DND-41 (cell line): ENCODE data around the gene ARVCF.

ENCODE experiments used
- ATAC-seq: fragments of 200-7000 bp; cut with Tn5 transposase; 3 replicates; pipeline ENCODE4 v1.9.1; 2021; ENCODE audit warnings: low read depth; ENCODE audit not compliant: insufficient read depth
- DNase-seq: peaks from one replicate; pipeline ENCODE4 v3.0.0-alpha.2; 2020
- H2AFZ ChIP-seq: 2 replicates; pipeline ENCODE4 v1.6.0; 2012; ENCODE audit warnings: low read depth, low read length
- H3K27ac ChIP-seq: 2 replicates; pipeline ENCODE4 v1.5.1; 2012; ENCODE audit warnings: low read length, inconsistent platforms
- H3K27me3 ChIP-seq: fragments of 200-600 bp; sonication (generic); 2 replicates; pipeline ENCODE4 v1.6.0; 2012; ENCODE audit warnings: low read length, mild to moderate bottlenecking, inconsistent platforms; ENCODE audit not compliant: insufficient read depth, poor library complexity
- H3K36me3 ChIP-seq: 2 replicates; pipeline ENCODE4 v1.5.1; 2012; ENCODE audit warnings: low read length, inconsistent platforms; ENCODE audit not compliant: insufficient read depth
- H3K4me1 ChIP-seq: 2 replicates; pipeline ENCODE4 v1.5.1; 2012; ENCODE audit warnings: mild to moderate bottlenecking, low read length; ENCODE audit not compliant: insufficient read depth
- H3K4me2 ChIP-seq: 2 replicates; pipeline ENCODE4 v1.6.0; 2012; ENCODE audit warnings: mild to moderate bottlenecking, moderate library complexity, low read length, inconsistent platforms; ENCODE audit not compliant: insufficient read depth
- H3K4me3 ChIP-seq, 2 experiments: fragments of 200-600 bp in 1 of 2; shearing (Covaris generic) in 1 of 2; 2 replicates each; pipeline ENCODE4 v1.5.1; 2012 to 2016; ENCODE audit warnings: inconsistent platforms in 2 of 2, low read length in 2 of 2, mild to moderate bottlenecking in 2 of 2, low read depth in 1 of 2, moderate library complexity in 1 of 2
- H3K79me2 ChIP-seq: 2 replicates; pipeline ENCODE4 v1.6.0; 2012; ENCODE audit warnings: low read length, inconsistent platforms; ENCODE audit not compliant: insufficient read depth
- H3K9ac ChIP-seq: 2 replicates; pipeline ENCODE4 v1.6.0; 2012; ENCODE audit warnings: low read depth, mild to moderate bottlenecking, inconsistent platforms, low read length, moderate library complexity
- H3K9me3 ChIP-seq: 2 replicates; pipeline ENCODE4 v1.5.1; 2012; ENCODE audit warnings: low read length, moderate library complexity, mild to moderate bottlenecking, inconsistent platforms; ENCODE audit not compliant: insufficient read depth, severe bottlenecking
- H4K20me1 ChIP-seq: 2 replicates; pipeline ENCODE4 v1.6.0; 2012; ENCODE audit warnings: low read length; ENCODE audit not compliant: insufficient read depth
- CTCF ChIP-seq: IDR thresholded peaks from 2 replicates; pipeline ENCODE4 v1.5.1; 2012; ENCODE audit warnings: borderline replicate concordance, low read length, moderate library complexity, mild to moderate bottlenecking; ENCODE audit not compliant: poor library complexity, severe bottlenecking; ENCODE audit errors: extremely low read depth
- EZH2 ChIP-seq: IDR thresholded peaks from 3 replicates; pipeline ENCODE4 v1.6.1; 2012; ENCODE audit warnings: borderline replicate concordance, low read depth, mild to moderate bottlenecking, moderate library complexity, low read length, inconsistent platforms; ENCODE audit not compliant: severe bottlenecking

ARVCF gene

GRCh38 chr22:19971276-19972124, 45.1 kb downstream of the ARVCF start:
- H3K9me3 ChIP-seq: no peaks in the 10 kb centered on the region
- H3K4me1 ChIP-seq: peaks cover 10% of the 10 kb centered on the region
- H3K79me2 ChIP-seq: no peaks in the 10 kb centered on the region
- no peak overlapping the region for H3K4me2 ChIP-seq
- no peaks in the 10 kb centered on the region for H3K27me3 ChIP-seq
- no peak for ATAC-seq
- H3K36me3 ChIP-seq: peaks cover 42% of the 10 kb centered on the region
- H3K4me3 ChIP-seq: no peak overlapping the region
- no peak overlapping the region for H3K27ac ChIP-seq
- no peak for DNase-seq
- H3K9ac ChIP-seq: 0 out of 2 replicates have a peak overlapping the region, but pooled peaks have one; percentile 6
- H4K20me1 ChIP-seq: peaks cover 16% of the 10 kb centered on the region
- no peak for TF ChIP-seq EZH2
- no peak overlapping the region for H2AFZ ChIP-seq

- Histone ChIP-seq H3K4me3 (no peak overlapping the region), H3K9me3 (no peaks in the 10 kb centered on the region), H3K4me1 (peaks cover 10% of the 10 kb centered on the region), H3K9ac (0 out of 2 replicates have a peak overlapping the region, but pooled peaks have one; percentile 6), H4K20me1 (peaks cover 16% of the 10 kb centered on the region), H3K79me2 (no peaks in the 10 kb centered on the region), H2AFZ (no peak overlapping the region), H3K4me2 (no peak overlapping the region), H3K27me3 (no peaks in the 10 kb centered on the region), H3K27ac (0 out of 2 replicates have a peak overlapping the region, but pooled peaks have one; percentile 10), H3K36me3 (peaks cover 48% of the 10 kb centered on the region)
- peak; percentile 78 for DNase-seq
- TF ChIP-seq CTCF: peak; percentile 88
- TF ChIP-seq EZH2: no peak
- peak; percentile 66 for ATAC-seq
Observed at GRCh38 chr22:19970479-19971275, 45.9 kb downstream of the ARVCF start.

GRCh38 chr22:19970031-19970478, 46.6 kb downstream of the ARVCF start:
- peaks cover 49% of the 10 kb centered on the region for H3K36me3 ChIP-seq
- DNase-seq (no peak), ATAC-seq (no peak; the same call in 2 of the 3 replicates)
- no peaks in the 10 kb centered on the region for H3K9me3 ChIP-seq
- H3K4me3 ChIP-seq: no peak overlapping the region
- H3K27me3 ChIP-seq: no peaks in the 10 kb centered on the region
- TF ChIP-seq EZH2: no peak
- no peak for TF ChIP-seq CTCF
- no peaks in the 10 kb centered on the region for H3K79me2 ChIP-seq
- H3K9ac ChIP-seq: no peak overlapping the region
- H4K20me1 ChIP-seq: peaks cover 16% of the 10 kb centered on the region
- no peak overlapping the region for H3K4me2 ChIP-seq
- no peak overlapping the region for H2AFZ ChIP-seq
- H3K4me1 ChIP-seq: peaks cover 10% of the 10 kb centered on the region
- H3K27ac ChIP-seq: no peak overlapping the region
